ENCODE results near the gene ARL15. TPM values are rescaled to one million over a fixed set of nuclear protein-coding genes. Genes with fewer than 3 reads are reported as not detected.

ARL15 gene
- total and polyA plus RNA-seq, 2 of the 8 experiments (the other 6 are each of a cell fraction or from before 2014, with no cell fraction given) = 9.9 to 21.2 TPM

DNA sequence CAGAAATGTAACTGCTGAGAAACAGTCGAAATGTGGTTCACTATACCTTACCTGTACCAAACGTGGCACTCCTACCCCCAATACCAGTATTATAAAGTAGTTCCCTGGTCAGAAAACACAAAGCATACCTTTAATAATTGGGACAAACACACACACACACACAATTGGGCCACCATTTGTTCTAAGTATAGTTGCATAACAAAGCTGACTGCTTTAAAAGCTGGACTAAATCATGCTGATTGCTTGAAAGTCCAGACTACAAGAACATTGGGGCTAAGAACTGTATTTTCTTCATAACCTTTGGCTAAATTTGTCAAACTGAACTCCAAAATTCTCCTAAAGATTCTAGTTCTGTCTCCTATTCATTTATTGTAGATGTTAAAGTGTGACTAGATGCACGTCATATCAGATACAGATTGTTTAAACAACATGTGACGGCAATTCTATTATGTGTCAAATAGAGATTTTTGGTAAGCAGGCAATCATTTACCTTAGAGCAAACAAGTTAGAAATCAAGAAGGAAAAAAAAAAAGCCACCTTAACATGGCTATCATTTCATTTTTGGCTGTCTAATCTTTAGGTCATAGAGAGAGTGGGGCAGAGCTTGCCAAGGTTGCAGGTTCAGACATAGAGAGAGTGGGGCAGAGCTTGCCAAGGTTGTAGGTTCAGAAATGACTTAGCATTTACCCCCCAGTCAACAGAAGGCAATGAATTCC, 265.1 kb downstream of the ARL15 start:
- Histone ChIP-seq H3K4ac (replicated peaks; ENCODE audit: insufficient read length, low read depth, low read length) (no peak overlapping the region), H4K5ac (ENCODE audit: insufficient read length, low read depth, low read length) (no peak overlapping the region), H3K27me3 (replicated peaks in 1 of 4; ENCODE audit: control insufficient read depth in 3 of 4, extremely low read depth in 1 of 4, insufficient read depth in 3 of 4, low read length in 3 of 4) (no peaks in the 10 kb centered on the region), H3K14ac (ENCODE audit: insufficient read length) (no peak overlapping the region), H3K4me2 (ENCODE audit: insufficient read depth in 1 of 2, low read depth in 2 of 2, low read length in 2 of 2) (no peak overlapping the region), H2AK5ac (ENCODE audit: low read depth, low read length) (no peak overlapping the region), H3K79me1 (ENCODE audit: low read depth, low read length) (no peaks in the 10 kb centered on the region), H4K8ac (ENCODE audit: extremely low read depth, insufficient read depth, low read length) (no peak overlapping the region), H3K9ac (replicated peaks in 1 of 4; ENCODE audit: extremely low read depth in 1 of 4, low read depth in 3 of 4, low read length in 3 of 4) (no peak overlapping the region), H3K23me2 (ENCODE audit: low read depth, low read length) (no peaks in the 10 kb centered on the region), H3K36me3 (ENCODE audit: control insufficient read depth in 2 of 4, insufficient read depth in 4 of 4, low read length in 3 of 4) (no peaks in the 10 kb centered on the region; a peak in 1 of 8 replicates), H3K4me1 (replicated peaks in 1 of 4; ENCODE audit: control insufficient read depth in 3 of 4, insufficient read depth in 4 of 4, low read length in 3 of 4) (peaks cover 0 to 3% (median 0%) of the 10 kb centered on the region in 4 experiments; a peak in 1 of 7 replicates), H2BK120ac (replicated peaks; ENCODE audit: low read depth, low read length) (no peak overlapping the region), H2BK12ac (ENCODE audit: low read depth, low read length) (no peak overlapping the region), H3K18ac (ENCODE audit: extremely low read depth, low read length) (no peak overlapping the region), H3K56ac (replicated peaks; ENCODE audit: insufficient read length, low read depth, low read length) (no peak overlapping the region), H2AFZ (ENCODE audit: low read length) (no peak overlapping the region), H3K9me3 (ENCODE audit: insufficient read depth in 2 of 2, low read depth in 1 of 2, low read length in 1 of 2) (no peaks in the 10 kb centered on the region), H3K27ac (ENCODE audit: low read depth, low read length) (no peak overlapping the region), H3K4me3 (ENCODE audit: extremely low read depth in 1 of 4, insufficient read depth in 2 of 4, low read depth in 3 of 4, low read length in 4 of 4) (no peak overlapping the region), H2BK20ac (ENCODE audit: low read length) (no peak overlapping the region), H2BK15ac (ENCODE audit: low read length) (no peak overlapping the region), H3K79me2 (ENCODE audit: control insufficient read depth in 1 of 2, insufficient read depth in 2 of 2, low read length in 2 of 2) (no peaks in the 10 kb centered on the region), H4K91ac (replicated peaks; ENCODE audit: insufficient read length, low read length) (no peak overlapping the region), H2BK5ac (ENCODE audit: low read depth, low read length) (no peak overlapping the region), H4K20me1 (replicated peaks in 1 of 2; ENCODE audit: control insufficient read depth in 1 of 2, insufficient read depth in 2 of 2, low read length in 2 of 2) (no peaks in the 10 kb centered on the region), H3K23ac (ENCODE audit: insufficient read length) (no peak overlapping the region)
- TF ChIP-seq MAFK (IDR thresholded peaks at IDR 0.05; ENCODE audit: low read depth, low read length) = no peak
- no peak for TF ChIP-seq ASH2L (IDR thresholded peaks at IDR 0.05; ENCODE audit: low read length)
- no peak for TF ChIP-seq POU5F1 (IDR thresholded peaks at IDR 0.05; ENCODE audit: low read depth, low read length)
- TF ChIP-seq KDM4A (IDR thresholded peaks at IDR 0.05; ENCODE audit: low read depth, low read length, severe bottlenecking) = no peak
- TF ChIP-seq GTF2F1 (IDR thresholded peaks at IDR 0.05; ENCODE audit: borderline replicate concordance, low read depth, low read length) = no peak
- no peak for TF ChIP-seq USF2 (IDR thresholded peaks at IDR 0.05; ENCODE audit: low read length)
- no peak for TF ChIP-seq CEBPB (IDR thresholded peaks at IDR 0.05; ENCODE audit: low read depth, low read length)
- no peak for FAIRE-seq
- no peak for DNase-seq (ENCODE audit: low read depth in 1 of 2, low spot score in 2 of 2)
- WGBS, 2 experiments (ENCODE audit: extremely low coverage in 1 of 2, insufficient coverage in 1 of 2, insufficient read length in 1 of 2, insufficient replicate concordance in 2 of 2, low coverage in 1 of 2, low lambda C conversion rate in 2 of 2, missing lambda C conversion rate in 1 of 2) = 94% methylated on average over 4 of the region's 4 CpGs; no CpG with 5 or more reads in 1 of the 2 experiments
- CTCF ChIA-PET (ENCODE audit: partially characterized antibody) = interaction anchor here (0.6 to 1.5 kb wide), 4 partner anchors 9 to 142 kb away, joined by 3 to 8 read pairs (median 4); no protein-coding TSS in a partner anchor
- POLR2A ChIA-PET (ENCODE audit: partially characterized antibody) = interaction anchor here (0.7 to 1.0 kb wide), 2 partner anchors 10 to 27 kb away, joined by 3 read pairs; no protein-coding TSS in a partner anchor

All from H1 (cell line).